Measurements from ENCODE around the gene SZRD1.
A peak's percentile ranks its signal among the peaks of the same experiment; 100 is the strongest.

Gene SZRD1, protein sequence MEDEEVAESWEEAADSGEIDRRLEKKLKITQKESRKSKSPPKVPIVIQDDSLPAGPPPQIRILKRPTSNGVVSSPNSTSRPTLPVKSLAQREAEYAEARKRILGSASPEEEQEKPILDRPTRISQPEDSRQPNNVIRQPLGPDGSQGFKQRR

DNA sequence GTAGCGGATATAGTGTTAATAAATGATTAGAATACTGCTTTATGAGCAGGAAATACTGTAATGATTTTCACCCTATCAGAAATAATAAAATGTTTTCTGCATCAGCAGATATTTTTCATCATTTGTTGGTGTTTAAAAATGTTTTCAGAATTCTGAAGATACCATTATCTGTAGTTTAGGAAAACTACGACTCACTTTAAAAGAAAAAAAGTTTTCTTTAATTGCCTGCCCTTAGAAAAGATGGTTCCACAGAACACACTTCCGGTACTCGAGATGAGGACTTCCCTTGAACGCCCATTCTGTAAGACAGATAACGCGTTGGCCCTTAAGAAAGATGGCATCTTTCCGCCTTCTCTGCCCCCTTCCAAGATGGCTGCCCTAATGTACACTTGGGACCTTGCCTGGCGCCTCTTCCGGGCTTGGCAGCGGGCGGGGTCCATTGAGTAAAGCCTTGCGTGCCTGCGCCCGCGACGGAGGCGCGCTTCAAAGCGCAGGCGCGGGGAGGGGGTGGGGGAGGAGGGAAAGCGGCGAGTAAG is at the start of gene SZRD1:
Gene SZRD1, plus strand, starts transcription at position 521 of the 536 bp plus-strand sequence. CDS start 16 bp downstream, outside the sequence.
- CTCF ChIA-PET, result no interaction called here

DNA sequence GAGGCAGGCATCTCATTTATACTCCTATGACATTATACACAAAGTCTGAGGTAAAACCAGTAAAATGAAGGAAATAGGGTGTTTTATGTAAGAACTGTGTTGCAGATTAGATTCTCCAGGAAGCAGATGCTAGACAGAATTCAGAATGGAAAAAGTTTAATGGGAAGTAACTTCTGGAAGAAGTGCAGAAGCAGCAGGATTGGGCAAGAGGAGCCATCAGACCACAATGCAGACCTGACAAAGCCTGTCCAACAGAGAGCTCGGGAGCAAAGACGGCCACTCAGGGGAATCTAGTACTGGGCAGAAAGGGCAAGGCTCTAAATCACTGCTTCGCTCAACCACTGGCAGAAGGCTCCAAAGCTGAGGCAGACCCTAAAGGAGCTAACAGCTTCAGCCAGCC is 48.5 kb upstream of the SZRD1 start:
- TF ChIP-seq, protein P1, sequence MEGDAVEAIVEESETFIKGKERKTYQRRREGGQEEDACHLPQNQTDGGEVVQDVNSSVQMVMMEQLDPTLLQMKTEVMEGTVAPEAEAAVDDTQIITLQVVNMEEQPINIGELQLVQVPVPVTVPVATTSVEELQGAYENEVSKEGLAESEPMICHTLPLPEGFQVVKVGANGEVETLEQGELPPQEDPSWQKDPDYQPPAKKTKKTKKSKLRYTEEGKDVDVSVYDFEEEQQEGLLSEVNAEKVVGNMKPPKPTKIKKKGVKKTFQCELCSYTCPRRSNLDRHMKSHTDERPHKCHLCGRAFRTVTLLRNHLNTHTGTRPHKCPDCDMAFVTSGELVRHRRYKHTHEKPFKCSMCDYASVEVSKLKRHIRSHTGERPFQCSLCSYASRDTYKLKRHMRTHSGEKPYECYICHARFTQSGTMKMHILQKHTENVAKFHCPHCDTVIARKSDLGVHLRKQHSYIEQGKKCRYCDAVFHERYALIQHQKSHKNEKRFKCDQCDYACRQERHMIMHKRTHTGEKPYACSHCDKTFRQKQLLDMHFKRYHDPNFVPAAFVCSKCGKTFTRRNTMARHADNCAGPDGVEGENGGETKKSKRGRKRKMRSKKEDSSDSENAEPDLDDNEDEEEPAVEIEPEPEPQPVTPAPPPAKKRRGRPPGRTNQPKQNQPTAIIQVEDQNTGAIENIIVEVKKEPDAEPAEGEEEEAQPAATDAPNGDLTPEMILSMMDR (conservative IDR thresholded peaks at IDR 0.05; ENCODE audit: low read depth), result no peak
- DNase-seq (ENCODE audit: low spot score), result no peak
- no peak overlapping the region for H3K27ac ChIP-seq
- POLR2A ChIA-PET (ENCODE audit: low non-redundant PET), result no interaction called here
- CTCF ChIA-PET, result no interaction called here

More for the DNA sequence above, at the start of gene SZRD1:
- H3K27ac ChIP-seq, result peak within 1 kb of the TSS; percentile 94
- POLR2A ChIA-PET (ENCODE audit: low non-redundant PET), result interaction anchor here (0.7 to 1.1 kb wide), 2 partner anchors 30 to 130 kb away, joined by 4 to 5 read pairs; partner anchors contain the start of gene CPLANE2
- DNase-seq (ENCODE audit: low spot score), result peak; percentile 94
- TF ChIP-seq, protein P1 (conservative IDR thresholded peaks at IDR 0.05; ENCODE audit: low read depth), result no peak

DNA sequence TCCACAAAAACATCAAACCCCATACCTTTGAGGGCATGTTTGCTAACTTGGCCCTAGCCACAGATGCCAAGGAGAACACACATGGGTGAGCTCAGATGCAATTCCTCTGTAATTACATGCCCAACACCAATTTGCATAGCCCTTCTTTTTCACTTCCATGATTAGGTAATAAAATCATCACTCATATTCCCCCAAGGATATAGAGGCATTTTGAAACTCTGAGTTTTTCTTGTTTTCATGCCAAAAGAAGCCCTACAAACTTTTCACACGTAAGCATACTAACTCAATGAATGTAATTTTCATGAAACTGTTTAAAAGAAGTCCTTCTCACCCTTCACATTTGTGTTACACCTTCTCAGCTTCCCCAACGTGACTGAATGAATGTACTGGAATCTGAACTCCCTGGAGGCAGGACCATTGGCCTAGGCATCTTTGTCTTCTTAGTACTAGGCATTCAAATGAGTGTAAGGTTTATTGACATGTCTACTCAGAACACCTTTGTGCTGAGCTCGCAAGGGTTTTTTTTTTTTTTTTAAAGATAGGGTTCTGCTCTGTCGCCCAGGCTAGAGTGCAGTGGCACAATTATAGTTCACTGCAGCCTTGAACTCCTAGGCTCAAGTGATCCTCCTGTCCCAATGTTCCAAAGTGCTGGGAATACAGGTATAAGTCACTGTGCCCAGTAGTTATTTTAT is 45.7 kb upstream of the SZRD1 start:
- POLR2A ChIA-PET (ENCODE audit: low non-redundant PET), result no interaction called here
- H3K27ac ChIP-seq, result peak overlapping the region; percentile 61
- DNase-seq (ENCODE audit: low spot score), result peak; percentile 21
- CTCF ChIA-PET, result no interaction called here
- TF ChIP-seq, protein P1 (conservative IDR thresholded peaks at IDR 0.05; ENCODE audit: low read depth), result no peak

DNA sequence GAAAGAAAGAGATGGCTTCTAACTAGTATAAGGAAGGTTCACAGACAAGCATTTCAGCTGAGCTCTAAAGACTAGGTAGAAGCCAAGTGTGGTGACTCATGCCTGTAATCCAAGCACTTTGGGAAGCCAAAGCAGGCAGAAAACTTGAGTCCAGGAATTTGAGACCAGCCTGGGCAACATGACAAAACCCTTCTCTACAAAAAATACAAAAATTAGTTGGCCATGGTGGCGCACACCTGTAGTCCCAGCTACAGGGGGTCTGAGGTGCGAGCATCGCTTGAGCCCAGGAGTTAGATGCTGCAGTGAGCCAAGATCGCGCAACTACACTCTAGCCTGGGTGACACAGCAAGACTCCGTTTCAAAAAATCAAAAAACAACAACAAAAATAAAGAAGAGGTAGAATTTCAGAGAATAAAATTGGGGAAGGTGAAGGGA is 42.6 kb upstream of the SZRD1 start:
- ChIA-PET POLR2A (ENCODE audit: low non-redundant PET) (no interaction called here), CTCF (no interaction called here)
- DNase-seq (ENCODE audit: low spot score), result peak; percentile 34
- H3K27ac ChIP-seq, result peak overlapping the region; percentile 69
- TF ChIP-seq, protein P1 (conservative IDR thresholded peaks at IDR 0.05; ENCODE audit: low read depth), result no peak

DNA sequence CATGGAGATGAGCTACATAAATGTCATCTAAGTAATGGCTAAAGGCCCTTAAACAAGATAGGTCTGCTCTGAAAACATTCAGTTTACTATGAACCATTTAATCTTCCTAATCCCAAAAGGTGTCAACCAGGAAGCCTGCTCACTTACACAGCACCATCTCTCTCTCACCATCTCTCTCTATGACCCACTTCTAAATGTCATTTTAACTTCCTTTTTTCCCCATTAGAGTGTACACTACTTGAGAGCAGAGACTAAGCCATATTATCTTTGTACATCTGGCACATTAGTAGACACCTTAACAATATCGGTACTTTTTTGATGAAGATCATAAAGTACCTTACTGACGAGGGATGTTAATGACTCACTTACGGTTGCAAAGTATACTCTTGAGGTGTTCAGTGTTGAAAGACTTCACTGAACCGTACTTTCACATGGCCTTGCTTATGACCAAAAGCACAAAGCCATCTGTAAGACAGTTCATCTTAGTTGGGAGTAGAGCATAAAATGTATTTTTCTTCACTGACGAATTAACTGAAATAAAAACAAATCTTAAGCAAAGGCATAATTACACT is 40.1 kb upstream of the SZRD1 start:
- DNase-seq (ENCODE audit: low spot score), result no peak
- TF ChIP-seq, protein P1 (conservative IDR thresholded peaks at IDR 0.05; ENCODE audit: low read depth), result no peak
- POLR2A ChIA-PET (ENCODE audit: low non-redundant PET), result no interaction called here
- H3K27ac ChIP-seq, result no peak overlapping the region
- CTCF ChIA-PET, result no interaction called here

DNA sequence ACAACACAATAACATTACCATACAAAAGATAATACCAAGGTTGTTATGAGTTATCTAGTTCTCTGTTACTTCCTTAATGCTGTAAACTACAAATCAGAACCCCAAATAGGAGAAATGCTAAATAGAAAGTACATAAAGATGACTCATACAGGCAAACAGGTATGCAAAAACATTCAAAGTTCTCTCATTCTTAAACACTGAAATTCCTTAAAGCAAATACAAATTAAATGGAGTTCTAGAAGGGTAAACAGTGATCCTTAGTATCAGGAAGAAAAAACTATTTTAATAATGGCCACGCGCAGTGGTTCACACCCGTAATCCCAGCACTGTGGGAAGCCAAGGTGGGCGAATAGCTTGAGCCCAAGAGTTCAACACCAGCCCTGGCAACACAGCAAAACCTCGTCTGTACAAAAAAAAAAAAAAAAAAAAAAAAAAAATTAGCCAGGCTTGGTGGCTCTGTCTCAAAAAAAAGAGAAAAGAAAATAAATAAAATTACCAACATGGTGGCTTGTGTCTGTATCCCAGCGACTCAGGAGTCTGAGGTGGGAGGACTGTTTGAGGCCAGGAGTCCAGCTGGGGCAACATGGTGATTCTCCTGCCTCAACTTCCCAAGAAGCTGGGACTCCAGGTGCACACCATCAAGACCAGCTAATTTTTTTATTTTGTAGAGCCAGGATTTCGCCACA is 32.2 kb upstream of the SZRD1 start:
- no peak for DNase-seq (ENCODE audit: low spot score)
- CTCF ChIA-PET, result interaction anchor here (0.7 kb wide), 1 partner anchor 29 kb away, joined by 4 read pairs; no protein-coding TSS in a partner anchor
- POLR2A ChIA-PET (ENCODE audit: low non-redundant PET), result no interaction called here
- peak overlapping the region; percentile 32 for H3K27ac ChIP-seq
- TF ChIP-seq, protein P1 (conservative IDR thresholded peaks at IDR 0.05; ENCODE audit: low read depth), result no peak

All from RWPE1 (cell line).